ENCODE measurements around the gene ARHGAP15. TPM values are rescaled to one million over a fixed set of nuclear protein-coding genes. Genes with fewer than 3 reads are reported as not detected.

ARHGAP15 gene
- total RNA-seq, 1 donor from 2014 or later = 6.8 TPM

GRCh38 chr2:143466391-143466790 lies 337.2 kb downstream of the ARHGAP15 start:
- no peak for DNase-seq (ENCODE audit: low spot score)
- intact Hi-C loops (cut with DNase I) = no loop called here

GRCh38 chr2:143467011-143467410 lies 337.8 kb downstream of the ARHGAP15 start:
- intact Hi-C loops (cut with DNase I) = no loop called here
- DNase-seq (ENCODE audit: low spot score) = no peak

GRCh38 chr2:143468341-143468888 lies 339.2 kb downstream of the ARHGAP15 start:
- intact Hi-C loops (cut with DNase I) = no loop called here
- no peak for DNase-seq (ENCODE audit: low spot score)

- no peak for DNase-seq (ENCODE audit: low spot score)
- intact Hi-C loops (cut with DNase I) = no loop called here
Measured at GRCh38 chr2:143469323-143469722, 340.1 kb downstream of the ARHGAP15 start.

- intact Hi-C loops (cut with DNase I) = no loop called here
- DNase-seq (ENCODE audit: low spot score) = no peak
Measured at GRCh38 chr2:143471550-143471949, 342.3 kb downstream of the ARHGAP15 start.

GRCh38 chr2:143473216-143473615 lies 344.0 kb downstream of the ARHGAP15 start:
- DNase-seq (ENCODE audit: low spot score) = no peak
- intact Hi-C loops (cut with DNase I) = no loop called here

- intact Hi-C loops (cut with DNase I) = no loop called here
- no peak for DNase-seq (ENCODE audit: low spot score)
Measured at GRCh38 chr2:143473820-143474219, 344.6 kb downstream of the ARHGAP15 start.

GRCh38 chr2:143474586-143474985 lies 345.4 kb downstream of the ARHGAP15 start:
- intact Hi-C loops (cut with DNase I) = no loop called here
- DNase-seq (ENCODE audit: low spot score) = no peak

- intact Hi-C loops (cut with DNase I) = no loop called here
- DNase-seq (ENCODE audit: low spot score) = no peak
Measured at GRCh38 chr2:143475041-143475776, 346.0 kb downstream of the ARHGAP15 start.

- intact Hi-C loops (cut with DNase I) = no loop called here
- DNase-seq (ENCODE audit: low spot score) = no peak
Measured at GRCh38 chr2:143476336-143477087, 347.3 kb downstream of the ARHGAP15 start.

GRCh38 chr2:143477714-143478443 lies 348.7 kb downstream of the ARHGAP15 start:
- intact Hi-C loops (cut with DNase I) = no loop called here
- DNase-seq (ENCODE audit: low spot score) = no peak

GRCh38 chr2:143480086-143480485 lies 350.9 kb downstream of the ARHGAP15 start:
- intact Hi-C loops (cut with DNase I) = loop anchor here (10.0 kb wide), 1 partner anchor 1635 kb away; no protein-coding TSS in a partner anchor
- DNase-seq (ENCODE audit: low spot score) = no peak

GRCh38 chr2:143480601-143481236 lies 351.5 kb downstream of the ARHGAP15 start:
- intact Hi-C loops (cut with DNase I) = loop anchor here (10.0 kb wide), 1 partner anchor 1634 kb away; no protein-coding TSS in a partner anchor
- DNase-seq (ENCODE audit: low spot score) = no peak

- no peak for DNase-seq (ENCODE audit: low spot score)
- intact Hi-C loops (cut with DNase I) = loop anchor here (10.0 kb wide), 1 partner anchor 1634 kb away; no protein-coding TSS in a partner anchor
Measured at GRCh38 chr2:143481237-143481623, 352.0 kb downstream of the ARHGAP15 start.

- no peak for DNase-seq (ENCODE audit: low spot score)
- intact Hi-C loops (cut with DNase I) = loop anchor here (10.0 kb wide), 1 partner anchor 1633 kb away; no protein-coding TSS in a partner anchor
Measured at GRCh38 chr2:143481733-143482132, 352.5 kb downstream of the ARHGAP15 start.

GRCh38 chr2:143482316-143482715 lies 353.1 kb downstream of the ARHGAP15 start:
- no peak for DNase-seq (ENCODE audit: low spot score)
- intact Hi-C loops (cut with DNase I) = loop anchor here (10.0 kb wide), 1 partner anchor 1632 kb away; no protein-coding TSS in a partner anchor

GRCh38 chr2:143482771-143483170 lies 353.6 kb downstream of the ARHGAP15 start:
- intact Hi-C loops (cut with DNase I) = loop anchor here (10.0 kb wide), 1 partner anchor 1632 kb away; no protein-coding TSS in a partner anchor
- DNase-seq (ENCODE audit: low spot score) = no peak

GRCh38 chr2:143486976-143487375 lies 357.8 kb downstream of the ARHGAP15 start:
- intact Hi-C loops (cut with DNase I) = loop anchor here (10.0 kb wide), 1 partner anchor 1628 kb away; no protein-coding TSS in a partner anchor
- DNase-seq (ENCODE audit: low spot score) = no peak

- intact Hi-C loops (cut with DNase I) = loop anchor here (10.0 kb wide), 1 partner anchor 1626 kb away; no protein-coding TSS in a partner anchor
- DNase-seq (ENCODE audit: low spot score) = no peak
Measured at GRCh38 chr2:143489145-143489544, 359.9 kb downstream of the ARHGAP15 start.
